HCT116 (cell line): Measurements from ENCODE around the gene ANKMY2.

Experiments used
- EZH2 ChIP-seq: fragments of 200-600 bp; sonication (generic); IDR thresholded peaks from 2 replicates; pipeline ENCODE4 v1.6.1; 2017; ENCODE audit warnings: antibody characterized with exemption, mixed run types
- EZH2phosphoT487 ChIP-seq: fragments of 200-600 bp; IDR thresholded peaks from 2 replicates; pipeline ENCODE4 v1.6.1; 2018; ENCODE audit warnings: antibody characterized with exemption, borderline replicate concordance
- JUND ChIP-seq: IDR thresholded peaks from 2 replicates; pipeline ENCODE4 v1.6.1; 2012
- POLR2A ChIP-seq: IDR thresholded peaks from 2 replicates; pipeline ENCODE4 v1.7.0; 2011; ENCODE audit warnings: borderline replicate concordance; ENCODE audit not compliant: insufficient read depth, insufficient read length; ENCODE audit errors: extremely low read depth
- POLR2AphosphoS5 ChIP-seq: IDR thresholded peaks from 2 replicates; pipeline ENCODE4 v1.6.1; 2011; ENCODE audit warnings: mild to moderate bottlenecking, low read depth, low read length, moderate library complexity
- RAD21 ChIP-seq: IDR thresholded peaks from 2 replicates; pipeline ENCODE4 v1.6.1; 2012; ENCODE audit warnings: low read depth, mild to moderate bottlenecking
- SIN3A ChIP-seq: IDR thresholded peaks from 2 replicates; pipeline ENCODE4 v1.6.1; 2012; ENCODE audit warnings: low read depth
- TCF7L2 ChIP-seq: IDR thresholded peaks from 2 replicates; pipeline ENCODE4 v1.7.0; 2011; ENCODE audit warnings: borderline replicate concordance, inconsistent platforms; ENCODE audit not compliant: insufficient read depth, insufficient read length; ENCODE audit errors: extremely low read depth
- YY1 ChIP-seq: IDR thresholded peaks from 2 replicates; pipeline ENCODE4 v1.6.1; 2011; ENCODE audit warnings: low read length, low read depth, moderate library complexity, mild to moderate bottlenecking; ENCODE audit not compliant: insufficient replicate concordance; ENCODE audit errors: extremely low read depth
- TF ChIP-seq, protein P1 (sequence below), 3 experiments: fragments of 200-600 bp in 1 of 3; sonication (generic) in 1 of 3; IDR thresholded peaks in 2 of 3; conservative IDR thresholded peaks in 1 of 3; 2 replicates each; pipeline ENCODE4 v1.5.1; 2012 to 2017; ENCODE audit warnings: low read depth in 2 of 3, low read length in 2 of 3, antibody characterized with exemption in 1 of 3, borderline replicate concordance in 1 of 3, control low read depth in 1 of 3, mild to moderate bottlenecking in 1 of 3, mixed read lengths in 1 of 3, mixed run types in 1 of 3, moderate library complexity in 1 of 3; ENCODE audit not compliant: insufficient read depth in 1 of 3
- TF ChIP-seq, protein P2 (sequence below): IDR thresholded peaks from 2 replicates; pipeline ENCODE4 v1.6.1; 2012
- TF ChIP-seq, protein P3 (sequence below): IDR thresholded peaks from 2 replicates; pipeline ENCODE4 v1.6.1; 2011; ENCODE audit warnings: mild to moderate bottlenecking, low read length, moderate library complexity; ENCODE audit not compliant: insufficient replicate concordance; ENCODE audit errors: extremely low read depth

DNA sequence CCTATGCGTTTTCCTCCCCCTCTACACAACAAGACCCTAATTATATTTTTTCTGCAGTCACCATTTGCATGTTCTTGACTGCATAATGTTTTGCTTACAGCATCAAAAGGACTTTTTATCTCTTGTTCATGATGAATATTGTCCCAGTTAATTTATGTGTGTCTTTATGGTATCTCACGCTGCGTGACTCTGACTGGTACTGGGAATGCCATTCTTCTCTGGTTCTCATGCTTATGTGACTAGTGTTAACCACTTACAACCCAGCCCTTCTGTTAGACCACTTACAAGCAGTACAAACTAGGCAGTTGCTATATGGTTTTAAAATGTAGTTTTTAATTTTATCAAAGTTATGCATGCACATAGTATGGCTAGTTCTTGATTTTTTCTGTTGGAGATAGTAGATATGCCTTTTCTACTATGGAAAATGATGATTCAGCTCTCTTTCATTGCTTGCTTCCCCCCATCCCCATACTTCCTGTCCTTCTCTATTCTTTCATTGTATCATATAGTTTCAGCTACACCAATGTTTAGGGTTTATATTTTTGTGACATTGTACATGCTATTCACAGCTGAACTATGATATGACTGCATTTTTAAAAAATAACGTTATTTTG, 25.3 kb upstream of the ANKMY2 start:
- TF ChIP-seq EZH2 (no peak), YY1 (no peak), TCF7L2 (no peak), SIN3A (no peak), POLR2A (no peak), EZH2phosphoT487 (no peak), RAD21 (no peak), JUND (no peak), POLR2AphosphoS5 (no peak)
- TF ChIP-seq, protein P1, sequence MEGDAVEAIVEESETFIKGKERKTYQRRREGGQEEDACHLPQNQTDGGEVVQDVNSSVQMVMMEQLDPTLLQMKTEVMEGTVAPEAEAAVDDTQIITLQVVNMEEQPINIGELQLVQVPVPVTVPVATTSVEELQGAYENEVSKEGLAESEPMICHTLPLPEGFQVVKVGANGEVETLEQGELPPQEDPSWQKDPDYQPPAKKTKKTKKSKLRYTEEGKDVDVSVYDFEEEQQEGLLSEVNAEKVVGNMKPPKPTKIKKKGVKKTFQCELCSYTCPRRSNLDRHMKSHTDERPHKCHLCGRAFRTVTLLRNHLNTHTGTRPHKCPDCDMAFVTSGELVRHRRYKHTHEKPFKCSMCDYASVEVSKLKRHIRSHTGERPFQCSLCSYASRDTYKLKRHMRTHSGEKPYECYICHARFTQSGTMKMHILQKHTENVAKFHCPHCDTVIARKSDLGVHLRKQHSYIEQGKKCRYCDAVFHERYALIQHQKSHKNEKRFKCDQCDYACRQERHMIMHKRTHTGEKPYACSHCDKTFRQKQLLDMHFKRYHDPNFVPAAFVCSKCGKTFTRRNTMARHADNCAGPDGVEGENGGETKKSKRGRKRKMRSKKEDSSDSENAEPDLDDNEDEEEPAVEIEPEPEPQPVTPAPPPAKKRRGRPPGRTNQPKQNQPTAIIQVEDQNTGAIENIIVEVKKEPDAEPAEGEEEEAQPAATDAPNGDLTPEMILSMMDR (IDR thresholded peaks at IDR 0.05 in 2 of 3, conservative IDR thresholded peaks at IDR 0.05 in 1 of 3; ENCODE audit: borderline replicate concordance in 1 of 3, insufficient read depth in 1 of 3, low read depth in 2 of 3, low read length in 2 of 3): no peak
- TF ChIP-seq, protein P2, sequence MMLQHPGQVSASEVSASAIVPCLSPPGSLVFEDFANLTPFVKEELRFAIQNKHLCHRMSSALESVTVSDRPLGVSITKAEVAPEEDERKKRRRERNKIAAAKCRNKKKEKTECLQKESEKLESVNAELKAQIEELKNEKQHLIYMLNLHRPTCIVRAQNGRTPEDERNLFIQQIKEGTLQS: no peak
- TF ChIP-seq, protein P3, sequence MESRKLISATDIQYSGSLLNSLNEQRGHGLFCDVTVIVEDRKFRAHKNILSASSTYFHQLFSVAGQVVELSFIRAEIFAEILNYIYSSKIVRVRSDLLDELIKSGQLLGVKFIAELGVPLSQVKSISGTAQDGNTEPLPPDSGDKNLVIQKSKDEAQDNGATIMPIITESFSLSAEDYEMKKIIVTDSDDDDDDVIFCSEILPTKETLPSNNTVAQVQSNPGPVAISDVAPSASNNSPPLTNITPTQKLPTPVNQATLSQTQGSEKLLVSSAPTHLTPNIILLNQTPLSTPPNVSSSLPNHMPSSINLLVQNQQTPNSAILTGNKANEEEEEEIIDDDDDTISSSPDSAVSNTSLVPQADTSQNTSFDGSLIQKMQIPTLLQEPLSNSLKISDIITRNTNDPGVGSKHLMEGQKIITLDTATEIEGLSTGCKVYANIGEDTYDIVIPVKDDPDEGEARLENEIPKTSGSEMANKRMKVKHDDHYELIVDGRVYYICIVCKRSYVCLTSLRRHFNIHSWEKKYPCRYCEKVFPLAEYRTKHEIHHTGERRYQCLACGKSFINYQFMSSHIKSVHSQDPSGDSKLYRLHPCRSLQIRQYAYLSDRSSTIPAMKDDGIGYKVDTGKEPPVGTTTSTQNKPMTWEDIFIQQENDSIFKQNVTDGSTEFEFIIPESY: no peak
